ELR (cell line): ENCODE data around the gene PCK2.
"Not testable (repeated sequence)": the region's sequence is repeated elsewhere in the genome, so short reads cannot be mapped to it uniquely, and the experiment has no call there.

ENCODE experiments used
- DNase-seq: peaks from one replicate; pipeline ENCODE4 v3.0.0-alpha.2; 2015; ENCODE audit warnings: low read depth

PCK2 gene

DNA sequence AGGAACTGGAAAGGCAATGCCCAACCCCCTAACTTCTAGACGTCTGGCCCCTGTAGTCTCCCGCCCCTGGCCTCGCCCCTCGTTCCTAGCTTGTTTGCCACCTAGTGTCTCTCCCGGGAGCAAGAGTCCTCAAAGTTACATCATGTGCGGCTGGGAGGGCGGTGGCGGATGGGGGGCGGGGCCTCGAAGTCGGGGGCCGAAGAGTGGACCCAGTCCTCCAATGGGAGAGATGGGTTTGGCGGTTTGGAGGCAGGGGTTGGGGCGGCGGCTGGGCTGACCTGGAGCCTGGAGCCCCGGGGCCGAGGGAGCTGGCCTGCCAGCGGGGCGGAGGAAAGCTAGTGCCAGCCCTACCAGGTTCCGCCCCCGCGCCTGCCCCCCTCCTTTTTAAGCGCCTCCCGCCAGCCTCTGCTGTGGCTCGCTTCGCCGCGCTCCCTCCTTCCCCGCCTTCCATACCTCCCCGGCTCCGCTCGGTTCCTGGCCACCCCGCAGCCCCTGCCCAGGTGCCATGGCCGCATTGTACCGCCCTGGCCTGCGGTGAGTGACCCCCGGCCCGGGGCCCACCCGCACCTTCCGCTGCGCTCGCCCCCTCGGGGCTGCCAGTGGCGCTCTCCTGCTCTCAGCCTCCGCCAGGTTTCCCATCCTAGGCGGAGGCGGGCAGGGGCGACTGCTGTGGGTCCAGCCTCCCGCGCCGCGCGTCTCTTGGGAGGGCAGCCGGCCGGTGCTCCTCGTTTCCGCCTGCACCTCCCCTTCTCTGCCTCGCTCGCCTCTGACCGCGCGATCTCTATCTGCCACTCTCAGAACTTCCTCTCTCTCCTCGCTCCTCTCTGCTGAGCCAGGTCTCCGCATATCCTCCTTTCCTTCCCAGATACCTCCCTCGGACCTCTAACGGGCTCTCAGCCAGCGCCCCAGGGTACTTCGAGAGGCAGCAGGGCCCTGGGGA, at the start of gene PCK2:
Gene PCK2, plus strand, starts transcription at position 411 of the 940 bp plus-strand sequence. Its CDS starts 95 bp downstream, at position 506.
- DNase-seq, result peak; percentile 92

DNA sequence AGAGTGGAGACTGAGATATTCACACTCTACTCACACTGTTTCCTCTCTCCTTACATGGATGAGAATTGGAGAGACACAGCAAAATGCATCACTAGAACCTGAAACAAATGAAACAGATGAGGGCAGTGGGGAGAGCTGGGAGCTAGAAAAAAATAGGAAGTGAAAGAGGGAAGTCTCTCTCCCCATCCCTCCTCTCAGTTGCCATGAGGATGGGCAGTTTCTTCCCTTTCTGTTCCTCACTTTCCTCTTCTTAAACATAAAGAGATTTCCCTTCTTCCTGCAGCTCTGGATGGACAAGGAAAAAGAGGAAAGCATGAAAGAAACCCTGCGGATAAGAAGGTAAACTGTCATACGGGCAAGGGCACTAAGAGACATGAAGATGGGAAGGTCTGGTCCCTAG, 45.1 kb upstream of the PCK2 start:
- not testable (repeated sequence) for DNase-seq

DNA sequence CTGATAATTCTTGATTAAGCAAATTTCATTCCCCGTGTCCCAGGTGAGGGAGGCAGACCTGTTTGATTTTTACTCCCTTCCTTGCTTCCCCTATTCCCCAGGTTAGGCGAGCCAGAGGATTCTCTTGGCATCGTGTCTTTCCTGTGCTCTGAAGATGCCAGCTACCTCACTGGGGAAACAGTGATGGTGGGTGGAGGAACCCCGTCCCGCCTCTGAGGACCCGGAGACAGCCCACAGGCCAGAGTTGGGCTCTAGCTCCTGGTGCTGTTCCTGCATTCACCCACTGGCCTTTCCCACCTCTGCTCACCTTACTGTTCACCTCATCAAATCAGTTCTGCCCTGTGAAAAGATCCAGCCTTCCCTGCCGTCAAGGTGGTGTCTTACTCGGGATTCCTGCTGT, 43.4 kb upstream of the PCK2 start:
- DNase-seq, result not testable (repeated sequence)

DNA sequence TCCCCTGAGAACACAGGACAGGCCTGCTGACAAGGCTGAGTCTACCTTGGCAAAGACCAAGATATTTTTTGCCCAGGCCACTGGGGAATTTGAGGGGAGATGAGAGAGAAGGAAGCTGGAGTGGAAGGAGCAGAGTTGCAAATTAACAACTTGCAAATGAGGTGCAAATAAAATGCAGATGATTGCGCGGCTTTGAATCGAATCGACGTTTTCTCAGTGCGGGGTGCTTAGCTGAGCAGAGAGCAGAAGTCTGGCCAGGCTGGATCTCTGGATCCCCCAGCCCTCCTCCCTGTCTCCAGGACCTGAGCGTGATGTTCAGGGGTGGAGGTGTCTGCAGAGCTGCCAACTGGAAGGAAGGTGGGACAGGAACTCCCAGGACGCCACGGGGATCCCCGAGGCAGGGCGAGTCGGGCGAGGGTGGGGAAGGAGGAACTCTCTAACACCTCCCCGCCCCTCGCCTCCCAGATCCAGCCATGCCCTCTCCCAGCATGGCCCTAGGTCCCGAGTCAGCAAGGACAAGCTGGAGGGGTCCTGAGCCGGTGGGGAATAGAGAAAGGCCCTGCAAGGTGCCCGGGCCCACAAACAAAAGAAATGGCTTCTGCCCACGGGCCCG, 42.8 kb upstream of the PCK2 start:
- DNase-seq, result no peak

DNA sequence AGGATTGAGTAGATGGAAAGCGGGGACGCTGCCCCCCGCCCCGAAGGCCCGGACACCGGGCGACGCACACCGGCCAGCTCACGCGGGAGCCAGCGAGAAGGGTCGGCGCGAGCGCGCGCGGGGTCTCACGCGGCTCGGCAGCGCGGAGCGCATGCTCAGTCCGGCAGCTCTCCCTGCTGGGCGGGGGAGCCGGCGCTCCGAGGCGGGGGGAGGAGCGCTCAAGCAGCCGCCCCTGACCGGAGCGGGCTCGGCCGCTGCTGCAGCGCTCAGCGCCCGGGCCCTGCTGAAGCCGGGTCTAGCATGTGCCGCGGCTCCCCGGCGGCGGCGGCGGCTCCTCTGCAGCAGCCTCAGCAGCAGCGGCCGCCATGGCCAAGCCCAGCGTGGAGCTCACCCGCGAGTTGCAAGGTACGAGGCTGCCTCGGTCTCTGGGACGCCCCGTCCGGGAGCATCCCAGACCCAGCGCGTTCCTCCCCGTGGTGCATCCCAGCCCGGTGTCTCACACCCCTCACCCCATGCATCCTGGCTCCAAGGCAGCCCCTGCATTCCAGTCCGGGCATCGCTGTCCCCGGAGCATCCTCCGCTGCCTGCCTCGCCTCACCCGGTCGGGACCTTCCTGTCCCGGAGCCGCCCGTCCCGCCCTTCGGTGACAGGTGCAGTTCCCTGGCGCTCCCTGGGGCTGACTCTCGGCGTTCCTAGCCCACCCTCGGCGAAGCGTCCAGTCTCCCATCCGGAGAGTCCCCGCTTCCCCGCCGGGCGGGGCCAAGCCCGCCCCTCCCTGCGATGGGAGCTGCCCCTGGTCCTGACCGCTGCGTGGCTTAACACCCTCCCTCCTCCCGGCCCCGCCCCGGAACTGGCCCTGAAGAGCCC, 42.1 kb upstream of the PCK2 start, which contains the start of gene CARMIL3:
Gene CARMIL3, plus strand, starts transcription at position 221 of the 867 bp plus-strand sequence. Its CDS starts 145 bp downstream, at position 366.
- DNase-seq, result peak; percentile 52

DNA sequence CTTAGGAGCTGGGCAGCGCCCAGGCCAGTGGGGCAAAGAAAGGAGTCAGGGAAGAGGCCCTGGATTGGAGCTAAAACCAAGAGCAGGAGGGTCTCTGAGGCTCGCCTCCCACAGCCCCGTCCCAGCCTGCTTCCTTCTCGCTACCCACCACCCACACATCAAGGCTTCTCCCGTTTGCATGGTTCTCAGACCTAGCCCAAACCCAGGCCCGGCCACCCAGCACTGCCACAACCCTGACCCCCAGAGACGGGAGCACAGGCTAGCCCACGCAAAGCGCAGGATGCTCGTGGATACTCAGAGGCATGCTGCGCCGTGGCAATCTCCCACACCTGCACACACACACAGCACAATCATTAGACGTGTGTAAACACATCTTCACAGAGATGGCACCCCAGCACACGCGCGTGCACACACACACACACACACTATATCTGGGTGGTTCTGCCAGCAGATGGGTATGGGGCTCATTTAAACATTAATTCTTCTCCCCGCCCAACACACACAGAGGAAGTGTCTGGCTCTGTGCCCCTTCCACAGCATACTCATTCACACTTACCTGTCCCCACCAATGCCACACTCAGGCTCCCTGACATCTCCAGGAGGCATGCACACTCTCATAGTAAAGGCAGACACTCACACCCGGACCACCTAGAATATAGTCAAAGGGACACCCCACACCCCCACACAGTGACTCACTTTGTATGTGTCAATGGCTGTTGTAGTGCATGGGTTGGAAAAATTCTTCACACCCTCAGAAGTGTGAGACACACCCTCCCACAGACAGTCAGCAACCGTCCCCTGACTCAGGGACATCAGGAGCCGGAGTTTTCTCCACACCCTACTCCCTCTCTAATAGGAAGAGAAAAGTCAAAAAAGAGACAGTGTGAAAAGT, 41.2 kb upstream of the PCK2 start:
- DNase-seq, result no peak

DNA sequence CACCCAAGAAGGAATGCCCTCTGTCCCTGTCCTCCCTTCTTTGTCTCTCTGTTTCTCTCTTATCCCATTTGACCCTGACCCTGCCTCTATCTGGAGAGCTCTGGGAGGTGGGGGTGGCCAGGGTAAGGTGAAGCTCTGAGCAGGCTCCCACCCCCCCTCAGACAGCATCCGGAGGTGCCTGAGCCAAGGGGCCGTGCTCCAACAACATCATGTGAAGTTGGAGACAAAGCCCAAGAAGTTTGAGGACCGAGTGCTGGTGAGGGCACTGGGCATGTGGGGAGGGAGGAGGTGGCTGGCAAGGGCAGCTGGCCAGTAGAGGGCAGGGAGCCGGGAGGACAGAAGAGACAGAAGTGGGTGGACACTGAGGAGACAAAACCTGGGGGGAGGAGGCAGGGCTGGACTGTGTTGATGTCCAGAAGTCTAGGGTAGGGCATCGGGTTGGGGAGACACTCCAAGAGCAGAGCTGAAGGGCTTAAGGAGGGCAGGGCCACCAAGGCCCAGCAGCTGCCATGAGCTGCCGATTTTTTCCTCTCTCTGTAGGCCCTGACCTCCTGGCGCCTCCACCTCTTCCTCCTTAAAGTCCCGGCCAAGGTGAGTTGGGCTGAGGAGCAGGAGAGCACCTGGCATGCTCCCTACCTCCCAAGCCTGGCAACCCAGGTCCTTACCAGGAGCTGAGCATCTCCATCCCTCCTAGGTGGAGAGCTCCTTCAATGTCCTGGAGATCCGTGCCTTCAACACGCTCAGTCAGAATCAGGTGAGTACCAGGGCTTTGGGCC, 40.4 kb upstream of the PCK2 start:
- no peak for DNase-seq

DNA sequence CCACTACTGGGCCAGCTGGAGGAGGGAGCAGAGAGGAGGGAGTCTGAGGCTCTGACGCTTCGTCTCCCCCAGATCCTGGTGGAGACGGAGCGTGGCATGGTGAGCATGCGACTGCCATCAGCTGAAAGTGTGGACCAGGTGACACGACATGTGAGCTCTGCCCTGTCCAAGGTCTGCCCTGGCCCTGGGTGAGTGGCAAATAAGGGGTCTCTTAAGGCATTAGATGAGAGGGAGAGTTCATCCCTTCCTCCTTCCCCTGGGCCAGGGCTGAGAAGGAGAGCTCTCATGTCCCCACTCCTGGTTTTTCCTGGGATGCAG, 39.8 kb upstream of the PCK2 start:
- DNase-seq, result no peak

DNA sequence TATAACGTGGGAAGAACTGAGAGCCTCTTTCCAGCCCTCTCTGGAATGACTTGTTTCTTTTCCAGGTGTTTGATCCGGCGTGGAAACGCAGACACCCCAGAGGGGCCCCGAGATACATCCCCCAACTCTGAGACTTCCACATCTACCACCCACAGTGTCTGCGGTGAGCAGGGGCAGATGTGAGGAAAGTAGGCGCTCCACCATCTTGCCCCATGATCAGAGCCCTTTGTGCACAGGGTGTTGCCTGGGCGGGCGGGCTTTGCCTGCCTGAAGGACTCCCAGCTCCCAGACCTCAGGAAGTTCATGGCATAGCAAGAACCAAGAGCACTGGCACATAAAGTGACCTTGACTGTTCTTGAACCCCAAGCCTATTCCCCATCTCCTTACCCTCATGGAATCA, 39.5 kb upstream of the PCK2 start:
- DNase-seq, result no peak

DNA sequence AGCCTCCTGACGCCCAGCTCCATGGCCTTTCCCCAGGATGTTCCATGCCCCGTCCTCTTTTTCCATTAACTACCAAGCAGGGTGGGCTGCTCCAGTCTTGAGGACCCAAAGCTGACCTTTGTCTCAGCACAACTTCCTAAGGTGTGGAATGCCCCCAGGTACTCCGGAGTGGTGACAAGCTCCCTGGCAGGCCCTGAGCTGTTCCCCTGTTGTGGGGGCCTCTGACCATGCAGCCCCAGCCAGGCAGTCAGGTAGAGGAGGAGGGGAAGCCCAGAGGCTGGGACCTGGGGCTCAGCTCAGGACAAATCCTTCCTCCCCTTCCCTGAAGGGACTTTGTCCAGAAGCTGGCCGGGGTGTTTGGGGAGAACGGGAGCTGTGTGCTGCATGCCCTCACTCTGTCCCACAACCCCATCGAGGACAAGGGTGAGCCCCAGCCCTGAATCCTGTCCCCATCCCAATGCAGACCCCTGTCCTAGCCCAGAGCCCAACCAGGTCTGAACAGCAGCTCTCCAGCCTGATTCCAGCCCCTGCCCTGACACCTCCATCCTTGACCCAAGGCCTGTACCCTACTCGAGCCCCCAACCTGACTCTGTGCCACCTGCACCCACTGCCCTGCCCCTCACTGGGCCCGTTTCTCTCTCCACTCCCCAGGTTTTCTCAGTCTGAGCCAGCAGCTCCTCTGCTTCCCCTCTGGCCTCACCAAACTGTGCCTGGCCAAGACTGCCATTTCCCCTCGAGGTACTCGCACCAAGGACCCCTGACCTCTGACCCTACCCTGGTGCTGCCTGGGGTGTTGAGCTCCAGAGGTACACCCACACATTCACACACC, 37.9 kb upstream of the PCK2 start:
- DNase-seq, result no peak

DNA sequence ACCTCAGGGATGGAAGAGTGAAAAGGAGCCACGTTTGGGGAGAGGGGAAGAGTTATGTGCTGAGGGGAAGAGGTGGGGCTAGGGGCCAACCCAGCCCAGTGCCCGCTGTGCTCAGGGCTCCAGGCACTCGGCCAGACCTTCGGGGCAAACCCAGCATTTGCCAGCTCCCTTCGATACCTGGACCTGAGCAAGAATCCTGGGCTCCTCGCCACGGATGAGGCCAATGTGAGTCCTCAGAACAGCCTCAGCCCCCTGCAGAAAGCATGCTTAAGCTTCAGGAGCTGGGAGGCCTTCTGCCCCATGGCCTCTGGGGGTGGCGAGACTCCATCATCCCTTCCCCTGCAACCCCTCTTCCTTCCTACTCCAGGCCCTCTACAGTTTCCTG, 37.3 kb upstream of the PCK2 start:
- DNase-seq, result no peak

DNA sequence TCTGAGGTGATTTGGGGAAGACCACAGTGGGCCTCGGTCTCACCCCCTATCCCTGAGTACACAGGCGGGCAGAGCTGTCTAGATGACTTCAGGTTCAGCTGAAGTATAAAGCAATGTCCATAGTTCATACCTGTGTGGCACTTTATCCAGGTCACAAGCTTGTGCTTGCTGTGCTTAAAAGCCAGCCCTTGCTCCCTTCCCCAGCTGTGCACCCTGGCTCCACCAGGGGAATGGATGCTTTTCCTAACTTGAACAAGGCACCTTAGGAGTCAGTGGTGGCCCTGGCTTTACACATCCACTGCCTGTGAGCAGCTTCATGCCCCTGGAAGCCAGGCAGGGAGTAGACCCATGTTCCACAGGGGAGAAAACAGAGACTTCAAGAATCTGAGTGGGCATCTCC, 36.8 kb upstream of the PCK2 start:
- DNase-seq, result no peak

DNA sequence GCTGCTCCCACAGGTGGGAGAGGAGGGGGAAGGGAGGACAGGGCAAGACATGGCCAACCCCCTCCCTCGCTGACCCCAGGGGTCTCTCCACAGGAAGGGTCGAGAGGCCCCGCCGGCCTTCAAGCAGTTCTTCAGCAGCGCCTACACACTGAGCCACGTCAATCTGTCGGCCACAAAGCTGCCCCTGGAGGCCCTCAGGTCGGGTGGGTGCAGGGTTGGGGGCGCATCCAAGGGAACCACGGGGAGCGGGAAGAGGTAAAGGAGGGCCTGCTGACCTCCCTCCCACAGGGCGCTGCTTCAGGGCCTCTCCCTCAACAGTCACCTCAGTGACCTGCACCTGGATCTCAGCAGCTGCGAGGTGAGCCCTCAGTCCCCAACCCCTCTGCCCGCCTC, 36.2 kb upstream of the PCK2 start:
- DNase-seq, result no peak

DNA sequence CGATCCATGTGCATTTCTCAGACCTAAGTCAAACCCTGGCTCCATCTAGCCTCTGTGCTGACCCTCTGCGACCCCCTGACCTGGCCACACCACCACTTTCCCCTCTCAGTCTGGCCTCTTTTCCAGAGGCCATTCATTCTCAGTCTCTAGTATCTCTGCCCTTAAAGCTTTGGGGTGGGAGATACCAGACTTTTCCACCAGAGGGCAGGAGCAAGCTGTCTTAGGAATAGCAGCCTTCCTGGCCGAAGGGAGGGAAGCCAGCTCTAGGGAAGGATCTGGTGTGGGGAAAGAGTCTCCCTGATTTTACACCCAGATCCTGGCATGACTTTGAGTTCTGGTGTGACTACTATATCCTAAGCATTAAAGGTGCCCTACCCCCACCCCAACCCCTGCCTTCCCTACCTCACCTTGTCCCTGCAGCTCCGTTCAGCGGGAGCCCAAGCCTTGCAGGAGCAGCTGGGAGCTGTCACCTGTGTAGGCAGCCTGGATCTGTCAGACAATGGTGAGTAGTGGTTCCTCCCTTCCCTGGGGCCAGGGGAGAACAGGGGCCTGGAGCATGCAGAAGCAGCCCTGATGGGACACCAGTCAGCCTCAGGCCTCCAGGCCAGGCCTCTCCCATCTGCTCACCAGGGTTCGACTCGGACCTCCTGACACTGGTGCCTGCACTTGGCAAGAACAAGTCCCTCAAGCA, 35.7 kb upstream of the PCK2 start:
- DNase-seq, result peak; percentile 78

DNA sequence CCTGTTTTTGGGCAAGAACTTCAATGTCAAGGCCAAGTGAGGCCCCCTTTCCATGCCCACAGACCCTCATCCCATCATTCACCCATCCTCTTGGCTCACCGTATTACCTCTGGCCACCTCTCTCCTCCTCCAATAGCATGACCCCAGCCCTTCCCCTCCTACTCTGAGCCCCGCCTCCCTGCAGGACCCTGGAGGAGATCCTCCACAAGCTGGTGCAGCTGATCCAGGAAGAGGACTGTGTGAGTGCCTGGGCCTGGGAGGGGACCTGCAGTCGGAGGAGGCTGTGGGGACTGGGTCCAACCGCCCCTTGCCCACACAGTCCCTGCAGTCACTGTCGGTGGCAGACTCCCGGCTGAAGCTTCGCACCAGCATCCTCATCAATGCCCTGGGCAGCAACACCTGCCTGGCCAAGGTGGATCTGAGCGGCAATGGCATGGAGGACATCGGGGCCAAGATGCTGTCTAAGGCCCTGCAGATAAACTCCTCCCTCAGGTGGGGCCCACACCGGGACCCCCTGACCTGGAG, 35.1 kb upstream of the PCK2 start:
- DNase-seq, result no peak

DNA sequence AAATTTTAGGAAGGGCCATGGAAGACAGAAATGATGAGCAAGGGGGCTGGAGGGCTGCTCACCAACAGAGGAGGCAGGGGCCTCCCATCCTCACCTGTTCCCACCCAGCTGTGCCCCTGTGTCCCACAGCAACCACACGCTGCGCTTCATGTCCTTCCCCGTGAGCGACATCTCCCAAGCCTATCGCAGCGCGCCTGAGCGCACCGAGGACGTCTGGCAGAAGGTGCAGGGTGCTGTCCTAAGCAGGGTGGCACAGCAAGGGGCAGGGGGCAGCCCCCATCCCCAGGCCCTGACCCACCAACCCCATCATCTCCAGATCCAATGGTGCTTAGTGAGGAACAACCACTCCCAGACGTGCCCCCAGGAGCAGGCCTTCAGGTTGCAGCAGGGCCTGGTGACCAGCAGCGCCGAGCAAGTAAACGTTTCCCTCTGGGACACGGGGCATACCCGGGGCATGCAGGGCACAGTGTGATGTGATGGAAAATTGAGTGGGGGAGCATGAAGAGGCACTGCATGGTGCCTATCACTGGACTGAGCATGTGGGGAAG, 34.2 kb upstream of the PCK2 start:
- DNase-seq, result no peak

DNA sequence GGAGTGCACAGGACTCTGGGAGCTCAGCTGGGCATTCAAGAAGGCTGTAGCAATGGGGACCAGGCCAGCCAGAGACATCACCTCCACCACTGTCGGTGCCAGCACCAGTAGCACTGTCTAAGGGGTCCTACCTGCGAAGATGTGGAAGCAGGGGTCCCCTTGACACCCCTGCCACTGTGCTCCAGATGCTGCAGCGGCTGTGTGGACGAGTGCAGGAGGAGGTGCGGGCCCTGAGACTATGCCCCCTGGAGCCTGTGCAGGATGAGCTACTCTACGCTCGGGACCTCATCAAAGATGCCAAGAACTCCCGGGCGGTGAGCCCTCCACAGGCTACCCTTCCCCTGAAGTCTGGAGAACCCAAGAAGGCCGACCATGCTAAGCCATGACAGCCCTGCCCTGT, 33.7 kb upstream of the PCK2 start:
- DNase-seq, result no peak
